LNCaP clone FGC (cell line): Measurements from ENCODE around the gene CCDC13.

ENCODE experiments used
- DNase-seq: peaks from one replicate; pipeline ENCODE4 v3.0.0-alpha.2; 2011; ENCODE audit warnings: low read depth
- H3K4me3 ChIP-seq: 2 replicates; pipeline ENCODE4 v1.5.1; 2011; ENCODE audit warnings: mild to moderate bottlenecking, low read depth, low read length, control low read depth
- CTCF ChIP-seq: IDR thresholded peaks from 2 replicates; pipeline ENCODE4 v1.5.1; 2012; ENCODE audit warnings: mild to moderate bottlenecking; ENCODE audit not compliant: control insufficient read depth, insufficient read depth; ENCODE audit errors: extremely low read depth

CCDC13 gene

GRCh38 chr3:42746455-42747450 lies 26.3 kb downstream of the CCDC13 start:
- H3K4me3 ChIP-seq, result no peak overlapping the region
- no peak for TF ChIP-seq CTCF
- DNase-seq, result peak; percentile 80

GRCh38 chr3:42745776-42746454 lies 27.1 kb downstream of the CCDC13 start:
- no peak for TF ChIP-seq CTCF
- H3K4me3 ChIP-seq, result no peak overlapping the region
- no peak for DNase-seq

- peak; percentile 14 for DNase-seq
- H3K4me3 ChIP-seq, result no peak overlapping the region
- no peak for TF ChIP-seq CTCF
Observed at GRCh38 chr3:42745291-42745745, 27.7 kb downstream of the CCDC13 start.

- TF ChIP-seq CTCF, result no peak
- no peak for DNase-seq
- H3K4me3 ChIP-seq, result no peak overlapping the region
Observed at GRCh38 chr3:42743204-42743995, 29.7 kb downstream of the CCDC13 start.

GRCh38 chr3:42742688-42743087 lies 30.4 kb downstream of the CCDC13 start:
- no peak for DNase-seq
- no peak overlapping the region for H3K4me3 ChIP-seq
- no peak for TF ChIP-seq CTCF

GRCh38 chr3:42742259-42742658 lies 30.8 kb downstream of the CCDC13 start:
- TF ChIP-seq CTCF, result no peak
- H3K4me3 ChIP-seq, result no peak overlapping the region
- no peak for DNase-seq
